Kidney glomerular epithelial cell (primary cell): ENCODE results near the gene CEP135.
A peak's percentile ranks its signal among the peaks of the same experiment; 100 is the strongest.
"Not testable (repeated sequence)": the region's sequence is repeated elsewhere in the genome, so short reads cannot be mapped to it uniquely, and the experiment has no call there.

Source experiments
- DNase-seq: peaks from one replicate; lab custom pipeline; 2025; lab: John Stamatoyannopoulos, UW

CEP135 gene, protein sequence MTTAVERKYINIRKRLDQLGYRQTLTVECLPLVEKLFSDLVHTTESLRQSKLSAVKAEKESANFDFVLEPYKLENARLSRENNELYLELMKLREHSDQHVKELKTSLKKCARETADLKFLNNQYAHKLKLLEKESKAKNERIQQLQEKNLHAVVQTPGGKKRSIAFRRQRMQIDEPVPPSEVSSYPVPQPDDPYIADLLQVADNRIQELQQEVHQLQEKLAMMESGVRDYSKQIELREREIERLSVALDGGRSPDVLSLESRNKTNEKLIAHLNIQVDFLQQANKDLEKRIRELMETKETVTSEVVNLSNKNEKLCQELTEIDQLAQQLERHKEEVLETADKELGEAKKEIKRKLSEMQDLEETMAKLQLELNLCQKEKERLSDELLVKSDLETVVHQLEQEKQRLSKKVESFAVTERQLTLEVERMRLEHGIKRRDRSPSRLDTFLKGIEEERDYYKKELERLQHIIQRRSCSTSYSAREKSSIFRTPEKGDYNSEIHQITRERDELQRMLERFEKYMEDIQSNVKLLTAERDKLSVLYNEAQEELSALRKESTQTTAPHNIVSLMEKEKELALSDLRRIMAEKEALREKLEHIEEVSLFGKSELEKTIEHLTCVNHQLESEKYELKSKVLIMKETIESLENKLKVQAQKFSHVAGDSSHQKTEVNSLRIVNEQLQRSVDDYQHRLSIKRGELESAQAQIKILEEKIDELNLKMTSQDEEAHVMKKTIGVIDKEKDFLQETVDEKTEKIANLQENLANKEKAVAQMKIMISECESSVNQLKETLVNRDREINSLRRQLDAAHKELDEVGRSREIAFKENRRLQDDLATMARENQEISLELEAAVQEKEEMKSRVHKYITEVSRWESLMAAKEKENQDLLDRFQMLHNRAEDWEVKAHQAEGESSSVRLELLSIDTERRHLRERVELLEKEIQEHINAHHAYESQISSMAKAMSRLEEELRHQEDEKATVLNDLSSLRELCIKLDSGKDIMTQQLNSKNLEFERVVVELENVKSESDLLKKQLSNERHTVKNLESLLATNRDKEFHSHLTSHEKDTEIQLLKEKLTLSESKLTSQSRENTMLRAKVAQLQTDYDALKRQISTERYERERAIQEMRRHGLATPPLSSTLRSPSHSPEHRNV

DNA sequence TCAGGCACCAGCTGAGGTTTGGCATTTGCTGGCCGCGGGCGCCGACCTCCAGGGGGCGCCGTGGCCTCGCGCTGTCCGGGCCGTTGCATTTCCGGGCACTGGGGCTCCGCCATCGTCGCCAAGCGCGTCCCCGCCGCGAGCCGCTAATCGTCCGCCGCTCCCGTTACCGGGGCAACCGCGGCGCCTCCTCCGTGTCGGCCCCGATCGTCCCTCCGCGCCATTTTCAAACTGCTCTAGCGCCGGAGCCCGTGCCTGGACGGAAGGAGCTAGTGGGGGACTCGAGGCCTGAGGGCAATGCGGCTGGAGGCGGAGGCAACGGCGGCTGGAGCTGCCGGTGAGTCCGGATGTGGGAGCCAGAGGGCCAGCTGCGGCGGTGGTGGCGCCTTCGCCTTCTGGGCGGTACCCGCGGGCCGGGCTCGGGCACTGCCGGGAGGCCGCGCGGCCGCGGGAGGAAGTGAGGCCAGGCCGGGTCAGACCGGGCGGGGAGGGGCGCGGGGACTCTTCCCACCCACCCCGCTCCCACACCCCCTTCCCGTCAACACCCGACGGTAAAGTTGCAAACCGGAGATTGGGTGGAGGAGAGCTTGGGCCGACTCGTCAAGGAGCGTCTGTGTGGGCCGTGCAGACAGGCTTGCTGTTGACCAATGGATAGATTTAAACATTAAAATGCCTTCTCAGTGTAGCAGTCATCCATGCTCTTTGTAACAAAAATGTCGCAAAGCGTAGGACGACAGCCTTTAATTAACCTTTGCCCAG is at the start of gene CEP135:
CEP135 (plus strand) TSS at position 220 of the 756 bp plus-strand sequence. CDS start 3,186 bp downstream, outside the sequence.
- DNase-seq: peak; percentile 85

DNA sequence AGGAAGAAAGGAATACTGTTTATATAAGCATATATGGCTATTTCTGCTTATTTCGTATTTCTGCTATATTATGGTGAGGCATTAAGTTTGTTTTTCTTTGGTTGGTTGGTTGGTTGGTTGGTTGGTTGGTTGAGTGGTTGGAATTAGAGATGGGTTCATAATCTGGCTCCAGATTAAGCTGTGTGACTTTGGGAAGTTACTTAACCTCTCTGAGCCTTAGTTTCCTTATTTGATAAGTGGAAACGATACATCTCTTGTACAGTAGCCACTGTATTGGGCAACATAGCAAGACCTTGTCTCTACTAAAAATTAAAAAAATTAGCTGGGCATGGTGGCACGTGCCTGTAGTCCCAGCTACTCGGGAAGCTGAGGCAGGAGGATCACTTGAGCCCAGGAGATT is 46.1 kb upstream of the CEP135 start:
- DNase-seq: no peak

DNA sequence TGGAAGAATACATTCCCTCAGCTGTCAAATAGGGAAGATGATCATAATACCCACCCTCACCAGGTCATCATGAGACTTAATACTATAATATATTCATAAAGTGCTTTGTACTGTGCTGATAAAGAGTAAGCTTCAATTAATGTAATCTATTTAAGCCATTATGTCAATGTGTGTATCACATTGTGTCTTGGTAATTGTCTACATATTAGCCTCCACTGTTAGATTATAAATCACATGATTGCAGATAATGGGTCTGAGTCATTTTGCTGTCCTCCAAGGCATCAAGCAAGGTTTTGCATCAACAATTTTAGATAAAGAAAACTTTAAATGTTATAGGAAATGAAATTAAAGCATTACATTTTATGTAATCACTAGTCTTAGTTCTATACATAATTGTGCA is 45.2 kb upstream of the CEP135 start:
- DNase-seq: no peak

DNA sequence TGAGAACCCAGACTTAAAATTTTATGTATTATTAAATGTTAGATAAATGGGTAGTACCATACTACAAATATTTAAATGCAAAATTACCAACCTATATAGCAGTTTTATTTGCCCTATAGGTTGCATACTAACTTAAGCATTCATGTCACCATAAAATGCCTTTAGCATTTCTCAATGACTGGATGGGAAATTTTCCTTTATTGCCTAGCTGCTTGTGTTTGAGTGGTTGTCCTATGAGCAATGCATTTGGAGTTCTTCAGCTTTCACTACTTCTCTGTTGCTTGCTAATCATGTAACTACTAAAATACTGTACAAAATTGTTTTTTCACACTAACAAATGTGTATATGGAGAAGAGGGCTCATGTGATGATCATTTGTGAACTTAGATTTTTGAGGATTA is 44.2 kb upstream of the CEP135 start:
- DNase-seq: no peak

DNA sequence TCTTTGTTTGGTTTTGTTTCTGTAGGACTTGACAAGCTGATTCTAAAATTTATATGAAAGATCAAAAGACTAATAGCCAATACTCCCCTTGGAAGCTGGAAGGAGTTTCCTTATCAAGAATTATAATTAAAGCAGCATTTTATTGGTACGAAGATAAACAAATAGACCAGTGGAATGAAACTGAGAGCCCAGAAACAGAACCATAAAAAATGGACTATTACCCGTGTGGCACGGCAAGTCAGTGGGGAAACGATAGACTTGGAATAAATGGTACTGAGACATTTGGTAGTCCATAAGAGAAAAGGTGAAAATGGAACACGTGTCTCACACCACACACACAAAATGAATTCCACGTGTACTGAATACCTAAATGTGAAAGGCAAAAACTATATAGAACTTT is 42.4 kb upstream of the CEP135 start:
- DNase-seq: no peak

DNA sequence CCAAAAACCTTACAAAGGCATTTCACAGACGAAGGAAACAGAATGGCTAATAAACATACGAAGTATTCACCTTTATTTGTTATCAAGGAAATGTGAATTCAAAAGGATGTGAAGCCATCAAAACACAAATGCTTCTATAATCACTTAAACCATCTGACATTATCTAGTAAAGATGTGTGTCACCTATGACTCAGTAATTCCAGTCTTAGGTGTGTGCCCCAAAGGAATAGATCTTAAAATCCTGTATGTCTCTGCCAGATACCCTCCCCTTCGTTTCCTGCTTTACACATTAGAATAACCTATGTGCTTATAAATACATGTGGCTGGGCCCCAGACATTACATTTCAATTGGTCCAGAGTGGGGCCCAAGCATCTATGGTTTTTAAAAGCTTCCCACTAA is 41.8 kb upstream of the CEP135 start:
- no peak for DNase-seq

DNA sequence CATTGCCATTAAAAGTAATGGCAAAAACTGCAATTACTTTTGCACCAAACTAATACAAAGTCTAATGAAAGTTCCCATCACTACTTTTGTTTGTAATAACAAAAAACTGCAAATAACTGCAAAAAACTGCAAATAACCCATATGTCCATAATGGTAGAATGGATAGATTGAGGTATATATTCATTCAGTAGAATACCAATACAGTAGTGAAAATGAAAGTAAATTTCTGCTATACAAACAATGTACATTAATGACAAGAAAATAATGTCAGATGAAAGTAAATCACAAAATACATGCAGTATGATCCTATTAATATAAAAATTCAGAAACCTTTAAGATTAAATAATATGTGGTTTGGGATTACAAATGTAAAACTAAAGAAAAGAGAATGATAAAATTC is 41.3 kb upstream of the CEP135 start:
- DNase-seq: no peak

DNA sequence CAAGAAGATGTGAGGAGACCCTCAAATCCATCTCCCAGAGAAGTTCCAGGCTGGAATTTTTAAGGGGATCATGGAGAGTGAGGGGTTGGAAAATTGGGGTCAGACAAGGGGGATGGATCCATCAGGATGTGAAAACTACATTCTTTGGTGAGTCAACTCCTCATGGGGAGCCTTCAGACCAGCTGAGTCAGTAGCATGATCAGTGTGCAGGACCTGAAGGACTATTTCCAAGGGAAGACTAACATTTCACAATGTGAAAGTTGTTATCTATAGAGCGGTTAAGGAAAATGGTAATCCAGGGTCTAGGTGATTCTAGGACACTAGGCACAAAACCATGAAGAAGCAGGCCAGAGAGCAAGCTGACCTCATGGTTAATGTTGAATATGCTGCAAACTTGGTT is 38.6 kb upstream of the CEP135 start:
- no peak for DNase-seq

DNA sequence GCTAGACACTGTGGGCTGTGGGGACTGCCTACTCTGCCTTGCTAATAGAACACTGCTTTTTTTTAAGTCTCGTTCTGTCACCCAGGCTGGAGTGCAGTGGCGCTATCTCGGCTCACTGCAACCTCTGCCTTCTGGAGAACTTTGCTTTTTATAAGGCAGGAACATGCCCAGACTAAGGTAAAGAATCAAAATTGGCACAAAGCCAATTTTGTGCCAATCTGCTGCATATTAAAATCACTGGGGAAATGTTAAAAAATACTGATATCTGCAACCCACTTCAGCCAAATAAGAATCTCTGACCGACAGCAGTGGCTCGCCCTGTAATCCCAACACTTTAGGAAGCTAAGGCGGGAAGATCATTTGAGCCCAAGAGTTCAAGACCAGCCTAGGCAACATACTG is 36.5 kb upstream of the CEP135 start:
- no peak for DNase-seq

DNA sequence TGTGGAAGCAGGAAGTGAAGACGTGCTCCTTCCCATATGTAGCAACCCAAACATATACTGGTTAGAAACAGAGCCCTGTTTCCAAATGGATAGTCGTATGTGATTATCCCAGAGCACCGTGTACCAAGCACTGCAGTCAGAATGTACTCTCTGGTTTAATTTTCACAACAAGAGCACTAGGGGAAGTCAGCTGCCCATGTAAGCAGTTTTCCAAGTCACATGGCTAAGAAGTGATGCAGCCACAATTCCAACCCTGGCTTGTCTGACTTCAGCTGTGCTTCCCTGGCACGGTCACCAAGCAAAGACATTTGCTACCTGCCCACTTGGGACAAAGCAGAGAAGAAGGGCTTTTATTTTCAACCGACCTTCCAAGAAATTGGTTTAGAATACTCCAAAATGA is 28.2 kb upstream of the CEP135 start:
- DNase-seq: no peak

DNA sequence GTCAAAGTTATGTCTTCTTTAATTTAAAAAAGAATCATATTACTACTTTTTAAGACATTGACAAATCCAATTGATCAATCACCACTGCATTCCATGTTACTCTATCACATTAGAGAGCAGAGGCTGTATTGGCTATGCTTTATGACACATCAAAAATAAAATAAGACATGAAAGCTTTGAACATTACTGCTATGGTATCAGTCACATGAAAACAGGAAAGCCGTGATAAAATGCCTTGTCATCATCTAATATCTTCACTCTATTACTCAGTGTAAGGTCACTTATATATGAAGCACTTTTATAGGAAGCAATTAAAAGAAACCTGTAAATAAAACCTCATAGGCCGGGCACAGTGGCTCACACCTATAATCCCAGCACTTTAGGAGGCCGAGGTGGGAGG is 27.7 kb upstream of the CEP135 start:
- DNase-seq: no peak

DNA sequence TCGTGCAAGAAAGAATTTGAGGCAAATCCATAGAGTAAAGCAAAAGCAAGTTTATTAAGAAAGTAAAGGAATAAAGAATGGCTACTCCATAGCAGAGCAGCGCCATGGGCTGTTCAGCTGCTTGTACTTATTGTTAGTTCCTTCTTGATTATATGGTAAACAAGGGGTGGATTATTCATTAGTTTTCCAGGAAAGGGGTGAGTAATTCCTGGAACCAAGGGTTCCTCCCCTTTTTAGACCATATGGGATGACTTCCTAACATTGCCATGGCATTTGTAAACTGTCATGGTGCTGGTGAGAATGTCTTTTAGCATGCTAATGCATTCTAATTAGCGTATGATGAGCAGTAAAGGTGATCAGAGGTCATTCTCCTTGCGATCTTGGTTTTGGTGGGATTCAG is 23.5 kb upstream of the CEP135 start:
- DNase-seq: no peak

DNA sequence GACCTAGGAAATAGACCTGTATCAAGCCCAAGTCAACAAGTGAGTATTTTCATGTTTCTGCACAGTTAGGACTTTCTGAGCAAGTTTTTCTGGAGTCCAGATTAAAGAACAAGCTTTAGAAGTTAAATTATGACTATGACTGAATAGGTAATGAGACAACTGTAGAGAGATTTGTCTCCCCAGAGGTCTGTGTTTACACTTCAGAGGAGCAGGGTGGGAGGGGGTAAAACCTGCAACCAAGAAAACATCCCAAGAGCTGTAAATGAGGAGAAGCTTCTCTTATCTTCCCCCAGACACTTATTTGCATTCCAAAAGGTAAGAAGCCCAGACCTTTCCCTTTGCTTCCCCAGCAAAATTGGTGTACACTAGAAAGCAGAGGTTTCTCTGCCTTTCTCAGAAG is 22.1 kb upstream of the CEP135 start:
- no peak for DNase-seq

DNA sequence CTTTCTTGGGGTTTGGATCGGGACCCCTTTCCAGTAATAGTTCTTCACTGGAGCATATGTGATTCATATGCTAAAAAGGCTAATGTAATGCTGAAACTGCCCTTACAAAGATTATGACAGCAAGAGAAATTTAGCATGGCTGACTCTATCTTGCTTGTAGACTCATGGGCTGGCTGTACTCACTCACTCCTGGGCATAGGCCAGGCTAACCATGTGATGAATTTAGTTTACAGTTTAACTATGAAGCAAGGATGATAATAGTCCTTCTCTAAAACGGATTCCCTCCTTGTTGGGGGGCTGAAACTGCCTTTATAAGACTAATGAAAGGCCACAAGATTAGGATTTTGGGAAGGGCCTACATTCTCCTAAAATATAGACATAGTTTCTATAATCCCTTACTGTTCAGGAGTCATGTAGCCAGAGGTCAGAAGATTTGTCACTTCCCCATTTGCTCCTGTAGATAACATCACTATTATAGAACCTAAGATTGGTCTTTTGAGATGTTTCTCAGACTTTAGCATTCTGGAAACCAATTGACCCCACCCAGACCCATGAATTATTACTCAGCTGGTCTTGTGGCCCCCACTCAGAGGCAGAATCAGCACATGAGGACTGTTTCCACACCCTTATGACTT is 20.8 kb upstream of the CEP135 start:
- DNase-seq: no peak

DNA sequence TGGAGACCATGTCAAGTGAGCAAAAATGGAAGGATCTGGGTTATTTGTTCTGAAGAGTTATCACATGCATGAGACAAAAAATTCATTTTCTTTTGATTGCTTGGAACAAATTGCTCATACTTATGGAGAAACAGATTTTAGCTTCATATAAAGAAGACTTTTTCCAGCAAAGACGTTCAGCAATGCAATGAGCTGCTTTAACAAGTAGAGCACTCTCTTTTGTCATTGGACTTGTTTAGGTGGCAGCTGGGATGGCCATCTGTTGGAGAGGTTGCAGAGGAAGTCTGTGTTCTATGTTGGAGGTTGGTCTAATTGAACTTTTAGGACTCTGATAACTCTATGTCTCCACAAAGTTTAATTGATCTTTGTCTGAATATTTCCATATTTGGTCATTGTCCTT is 19.9 kb upstream of the CEP135 start:
- DNase-seq: no peak

DNA sequence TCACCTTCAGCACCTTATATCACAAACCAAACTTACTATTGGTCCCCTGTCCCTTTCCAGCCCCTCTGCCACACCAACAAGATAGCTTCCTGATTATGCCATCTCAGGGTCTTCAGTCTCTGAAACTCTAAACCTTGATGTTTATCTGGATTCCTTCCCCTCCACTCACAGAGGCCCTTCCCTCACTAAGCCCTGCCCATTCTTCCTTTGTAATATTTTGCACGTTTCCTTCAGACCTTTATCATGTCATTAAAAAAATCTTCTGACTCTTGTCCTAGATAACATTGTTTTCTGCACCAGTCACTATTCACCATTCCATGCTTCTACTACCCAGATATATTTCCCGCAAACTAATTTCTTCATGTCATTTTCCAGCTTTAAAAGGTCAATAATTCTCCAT is 17.7 kb upstream of the CEP135 start:
- no peak for DNase-seq

DNA sequence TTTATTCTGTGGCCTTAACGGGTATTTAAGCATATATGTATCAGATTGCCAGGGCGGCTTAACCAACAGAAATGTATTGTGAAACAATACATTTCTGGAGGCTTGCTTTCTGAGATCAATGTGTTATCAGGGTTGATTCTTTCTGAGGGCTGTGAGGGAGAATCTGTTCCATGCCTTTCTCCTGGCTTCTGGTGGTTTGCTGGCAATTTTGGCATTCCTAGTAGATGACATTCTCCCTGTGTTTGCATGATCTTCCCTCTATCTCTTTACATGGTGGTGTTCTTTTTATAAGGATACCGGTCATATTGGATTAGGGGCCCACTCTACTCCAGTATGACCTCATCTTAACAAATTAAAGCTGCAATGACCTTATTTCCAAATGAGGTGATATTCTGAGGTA is 16.9 kb upstream of the CEP135 start:
- DNase-seq: peak; percentile 1

DNA sequence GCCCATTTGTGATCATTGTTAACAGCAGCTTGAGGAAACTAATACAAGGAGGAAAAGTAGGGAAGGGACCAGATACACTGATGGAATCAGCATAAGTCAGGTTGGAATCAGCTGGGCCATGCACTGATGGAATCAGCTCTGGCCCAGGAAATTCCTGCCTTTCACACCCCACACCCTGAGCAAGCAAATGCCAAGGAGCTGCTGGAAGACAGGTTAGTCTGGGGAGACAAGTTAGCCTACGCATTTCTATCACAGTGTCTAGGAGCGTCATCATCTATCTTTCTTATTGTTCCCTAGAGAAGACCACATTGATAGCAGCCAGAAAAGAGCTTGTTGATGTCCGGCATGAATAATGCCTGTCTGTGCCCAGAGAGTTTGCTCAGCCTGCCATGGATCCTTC is 16.2 kb upstream of the CEP135 start:
- DNase-seq: no peak

DNA sequence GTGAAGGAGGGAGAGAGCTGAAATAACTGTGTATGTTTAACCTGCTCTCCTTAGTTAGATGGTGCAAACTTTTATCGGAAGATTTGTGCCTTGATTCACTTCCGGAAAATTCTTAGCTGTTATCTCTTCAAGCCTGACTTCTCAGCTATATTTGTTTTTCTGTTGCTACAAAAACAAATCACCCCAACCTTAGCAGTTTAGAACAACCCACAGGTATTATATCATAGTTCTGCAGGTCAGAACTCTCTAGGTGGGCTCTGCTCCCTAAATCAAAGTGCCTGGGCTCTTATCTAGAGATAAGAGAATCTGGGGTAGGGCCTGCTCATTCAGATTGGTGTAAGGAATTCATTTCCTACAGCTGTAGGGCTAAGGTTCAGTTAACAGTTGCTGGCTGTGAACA is 15.1 kb upstream of the CEP135 start:
- DNase-seq: peak; percentile 15

DNA sequence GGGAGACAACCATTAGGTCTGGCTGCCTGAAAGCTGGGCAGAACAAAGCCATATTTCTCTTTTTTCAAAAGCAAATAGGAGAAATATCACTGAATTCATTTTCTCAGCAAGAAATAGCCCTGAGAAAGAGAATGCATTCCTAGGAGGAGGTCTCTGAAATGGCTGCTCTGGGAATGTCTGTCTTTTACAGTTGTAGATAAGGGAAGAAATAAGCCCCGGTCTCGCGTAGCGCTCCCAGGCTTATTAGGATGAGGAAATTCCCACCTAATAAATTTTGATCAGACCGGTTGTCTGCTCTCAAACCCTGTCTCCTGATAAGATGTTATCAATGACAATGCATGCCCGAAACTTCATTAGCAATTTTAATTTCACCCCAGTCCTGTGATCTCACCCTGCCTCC is 12.8 kb upstream of the CEP135 start:
- not testable (repeated sequence) for DNase-seq

DNA sequence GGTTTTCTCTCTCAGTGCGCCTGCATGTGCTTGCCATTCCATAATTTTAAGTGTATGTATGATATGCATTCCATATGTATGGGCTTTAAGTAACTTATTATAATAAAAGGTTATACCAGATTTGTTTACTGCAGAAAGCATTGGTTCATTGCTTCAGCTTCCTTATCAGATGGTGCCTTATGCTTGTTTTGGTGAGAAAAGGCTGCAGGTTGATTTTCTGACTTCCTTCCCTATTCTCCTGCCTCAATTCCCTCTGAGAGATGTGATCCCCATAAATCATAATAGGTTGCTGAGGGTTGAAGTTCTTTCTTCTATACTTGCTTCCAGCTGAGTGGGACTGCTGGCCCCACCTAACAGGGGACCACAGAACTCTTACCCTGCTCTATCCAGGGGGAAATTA is 10.3 kb upstream of the CEP135 start:
- no peak for DNase-seq

DNA sequence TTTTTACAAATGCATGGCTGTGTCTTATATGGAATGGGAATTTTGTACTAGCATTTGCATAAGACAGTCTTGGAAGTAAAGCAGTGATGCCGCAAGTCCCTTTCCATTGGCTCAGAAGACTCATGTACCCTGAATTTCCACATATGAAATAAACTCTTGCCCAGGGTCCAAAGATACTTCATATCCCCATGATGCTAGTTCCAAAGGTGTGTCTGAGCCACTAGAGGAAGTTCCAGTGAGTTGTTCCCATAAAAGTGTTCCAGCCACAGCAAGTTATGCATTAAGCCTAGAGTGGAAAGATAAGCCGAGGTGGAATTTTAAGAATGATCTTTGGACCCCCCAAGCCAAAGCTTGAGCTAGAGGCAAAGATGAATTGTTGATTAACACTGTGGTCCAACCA is 9.3 kb upstream of the CEP135 start:
- DNase-seq: no peak
